Stimulated activated CD8-positive, alpha-beta memory T cell treated with anti-CD3 and anti-CD28 coated beads, Interleukin-4, amount 100 ng/mL, for 24 hours (primary cell): ENCODE data around the gene PRKAG2.

ENCODE experiments used
- DNase-seq: peaks from one replicate; pipeline ENCODE4 v3.0.0-alpha.2; 2020; ENCODE audit warnings: low read depth

Gene PRKAG2

DNA sequence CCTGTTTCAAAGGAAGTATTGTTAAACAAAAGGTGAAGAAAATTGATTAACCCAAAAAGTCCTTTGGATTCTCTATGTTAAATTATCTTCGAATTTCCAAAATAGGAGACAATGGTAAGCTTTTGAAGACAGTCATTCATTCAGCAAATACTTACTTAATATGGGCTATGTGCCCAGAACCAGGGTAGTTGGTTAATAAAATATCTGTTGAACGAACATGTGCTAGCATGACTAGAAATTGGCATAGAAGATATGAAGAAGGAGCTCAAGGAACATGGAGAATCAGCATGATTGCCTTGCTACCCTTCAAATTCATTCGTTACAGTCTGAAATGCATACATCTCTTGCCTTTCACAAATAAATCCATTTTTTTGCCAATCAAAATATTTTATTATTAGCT, 234.2 kb downstream of the PRKAG2 start:
- no peak for DNase-seq

DNA sequence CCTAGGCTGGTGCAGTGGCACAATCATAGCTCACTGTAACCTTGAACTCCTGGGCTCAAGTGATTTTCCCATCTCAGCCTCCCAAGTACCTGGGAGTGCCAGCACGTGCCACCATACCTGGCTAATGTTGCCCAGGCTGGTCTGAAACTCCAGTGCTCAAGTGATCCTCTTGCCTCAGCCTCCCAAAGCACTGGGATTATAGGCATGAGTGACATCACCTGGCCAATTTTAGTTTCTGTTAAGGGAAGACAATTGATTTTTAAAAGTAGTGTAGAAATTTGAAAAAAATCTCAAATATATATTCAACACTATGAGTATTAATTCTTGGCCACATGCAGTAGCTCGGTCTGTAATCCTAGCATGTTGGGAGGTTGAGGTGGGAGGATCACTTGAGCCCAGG, 235.3 kb downstream of the PRKAG2 start:
- no peak for DNase-seq

DNA sequence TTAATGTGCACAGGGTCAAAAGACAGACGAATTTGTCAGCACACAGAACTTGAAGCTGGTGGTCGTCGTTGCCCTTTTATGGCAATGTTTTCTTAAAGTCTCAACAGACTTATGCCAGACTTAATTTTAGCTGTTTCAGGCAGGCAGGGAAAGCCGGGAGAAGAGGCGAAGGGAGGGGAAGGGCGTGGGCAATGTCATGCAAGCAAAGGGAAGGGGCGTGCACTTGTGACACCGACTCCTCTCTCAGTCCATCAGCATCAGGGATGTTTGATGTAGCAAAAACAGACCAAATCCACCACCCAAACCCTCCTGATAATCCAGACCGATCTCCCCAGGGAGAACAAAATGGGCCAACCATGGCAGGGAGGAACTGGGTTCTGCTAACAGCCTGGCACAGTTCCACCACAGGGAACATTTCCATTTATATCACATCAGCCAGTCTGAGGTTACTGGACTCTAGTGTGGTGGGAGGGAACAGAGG, 239.1 kb downstream of the PRKAG2 start:
- no peak for DNase-seq

DNA sequence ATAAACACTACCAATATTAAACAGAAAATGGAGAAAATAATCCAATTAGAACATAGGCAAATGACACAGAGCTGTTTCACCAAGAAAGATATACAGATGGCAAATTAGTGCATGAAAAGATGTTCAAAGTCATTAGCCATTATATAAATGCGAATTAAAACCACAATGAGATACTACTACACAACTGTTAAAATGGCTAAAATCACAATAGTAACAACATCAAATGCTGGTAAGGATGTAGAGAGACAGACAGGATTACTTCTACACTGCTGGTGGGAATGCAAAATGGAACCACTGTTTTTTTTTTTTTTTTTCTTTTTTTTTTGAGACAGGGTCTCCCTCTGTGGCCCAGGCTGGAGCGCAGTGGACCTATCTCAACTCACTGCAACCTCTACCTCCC, 242.3 kb downstream of the PRKAG2 start:
- DNase-seq: no peak

DNA sequence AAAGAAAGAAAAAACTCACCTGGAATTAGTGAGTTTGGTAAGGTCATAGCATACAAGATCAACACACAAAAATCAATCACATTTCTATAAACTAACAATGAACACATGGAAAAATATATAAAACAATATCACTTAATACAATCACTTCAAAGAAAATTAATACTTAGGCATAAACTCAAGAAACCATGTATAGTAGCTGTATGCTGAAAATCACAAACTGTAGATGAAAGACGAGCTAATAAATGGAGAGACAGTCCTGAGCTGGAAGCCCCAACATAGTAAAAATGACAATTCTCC, 243.5 kb downstream of the PRKAG2 start:
- no peak for DNase-seq

DNA sequence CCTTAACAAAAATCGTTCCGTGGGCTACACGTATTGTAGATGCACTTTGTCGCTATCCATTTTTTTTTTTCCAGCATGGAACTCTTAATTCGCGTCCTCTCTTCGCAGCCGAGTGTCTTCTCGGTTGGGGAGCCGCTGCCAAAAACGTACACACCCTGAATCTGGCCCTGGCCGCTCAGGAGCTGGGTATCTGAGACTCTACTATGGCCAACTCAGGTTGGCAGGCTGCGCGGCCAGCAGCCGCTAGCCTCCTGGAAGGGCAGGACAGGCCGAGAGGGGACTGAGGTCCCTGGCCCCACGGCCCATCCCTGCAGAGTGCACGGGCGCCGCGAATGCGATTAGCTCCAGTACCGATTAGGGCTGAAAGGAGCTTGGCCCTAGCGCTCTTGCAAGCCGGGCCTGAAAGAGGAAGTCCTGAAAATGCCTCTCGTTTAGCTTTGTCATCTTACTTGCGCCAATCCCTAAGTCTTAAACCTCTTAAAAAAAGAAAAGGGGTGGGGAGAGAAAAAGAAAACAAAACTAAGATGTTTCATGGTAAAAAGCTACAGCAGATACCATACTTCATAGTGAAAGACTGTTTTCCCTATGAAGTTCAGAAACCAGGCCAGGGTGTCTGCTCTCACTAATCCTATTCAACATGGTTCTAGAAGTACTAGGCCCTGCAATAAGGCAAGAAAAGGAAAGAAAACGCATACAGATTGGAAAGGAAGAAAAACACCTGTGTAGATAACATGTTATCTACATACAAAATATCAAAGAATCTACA, 244.0 kb downstream of the PRKAG2 start:
- peak; percentile 26 for DNase-seq

DNA sequence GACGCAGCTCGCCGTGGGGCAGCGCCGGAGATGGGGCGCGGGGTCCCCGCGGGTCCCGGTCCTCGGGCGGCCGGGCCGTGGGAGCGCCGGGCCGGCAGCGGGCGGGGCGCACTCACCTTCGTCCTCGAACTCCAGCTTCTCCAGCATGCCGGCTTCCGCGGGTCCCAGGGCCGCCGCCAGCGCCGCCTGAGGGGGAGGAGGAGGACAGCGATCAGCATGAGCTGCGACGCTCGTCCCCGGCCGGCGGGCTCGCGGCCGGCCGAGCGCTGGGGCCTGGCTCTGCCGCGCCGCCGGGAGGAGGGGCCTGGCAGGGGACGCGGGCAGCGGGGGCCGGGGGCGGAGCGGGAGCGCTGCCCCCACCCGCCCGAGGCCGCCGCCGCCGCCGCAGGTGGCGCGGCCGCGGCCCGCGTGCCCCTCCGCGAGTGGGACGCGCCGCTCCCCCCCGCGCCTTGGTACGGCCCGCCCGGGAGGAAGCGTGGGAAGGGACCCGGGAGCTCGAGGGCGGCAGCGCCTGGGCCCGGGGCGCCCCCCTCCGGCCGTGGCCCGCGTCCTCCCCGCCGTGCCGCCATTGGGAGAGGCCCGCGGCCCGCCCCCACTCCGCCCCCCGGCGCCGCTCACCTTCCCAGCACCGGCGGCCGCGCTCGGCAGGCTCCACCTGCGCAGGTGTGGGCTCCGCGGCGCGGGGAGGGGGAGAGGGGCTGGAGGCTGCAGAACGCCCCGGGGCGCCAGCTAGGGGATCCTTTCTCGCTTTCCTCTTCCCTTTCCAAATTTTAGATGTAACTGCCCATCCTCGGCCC, 244.8 kb downstream of the PRKAG2 start:
- peak; percentile 87 for DNase-seq

DNA sequence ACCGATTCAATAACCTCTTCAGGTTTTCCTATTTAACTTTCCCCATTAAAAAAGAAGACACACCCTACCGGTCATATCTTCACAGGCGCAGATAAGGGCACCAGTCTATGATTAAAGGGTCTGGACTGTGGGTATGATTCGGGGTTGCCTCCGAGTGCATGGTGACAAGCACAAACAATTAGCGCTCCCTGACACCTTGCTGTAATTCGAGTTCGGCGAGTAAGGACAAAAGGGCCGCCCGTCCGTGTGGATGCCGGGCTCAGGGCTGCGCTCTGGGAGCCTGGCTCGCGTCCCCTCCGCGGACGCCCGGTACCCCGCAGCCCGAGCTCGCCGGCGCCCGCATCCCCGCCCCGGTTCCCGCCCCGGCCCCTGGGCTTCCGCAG, 245.4 kb downstream of the PRKAG2 start:
- no peak for DNase-seq

DNA sequence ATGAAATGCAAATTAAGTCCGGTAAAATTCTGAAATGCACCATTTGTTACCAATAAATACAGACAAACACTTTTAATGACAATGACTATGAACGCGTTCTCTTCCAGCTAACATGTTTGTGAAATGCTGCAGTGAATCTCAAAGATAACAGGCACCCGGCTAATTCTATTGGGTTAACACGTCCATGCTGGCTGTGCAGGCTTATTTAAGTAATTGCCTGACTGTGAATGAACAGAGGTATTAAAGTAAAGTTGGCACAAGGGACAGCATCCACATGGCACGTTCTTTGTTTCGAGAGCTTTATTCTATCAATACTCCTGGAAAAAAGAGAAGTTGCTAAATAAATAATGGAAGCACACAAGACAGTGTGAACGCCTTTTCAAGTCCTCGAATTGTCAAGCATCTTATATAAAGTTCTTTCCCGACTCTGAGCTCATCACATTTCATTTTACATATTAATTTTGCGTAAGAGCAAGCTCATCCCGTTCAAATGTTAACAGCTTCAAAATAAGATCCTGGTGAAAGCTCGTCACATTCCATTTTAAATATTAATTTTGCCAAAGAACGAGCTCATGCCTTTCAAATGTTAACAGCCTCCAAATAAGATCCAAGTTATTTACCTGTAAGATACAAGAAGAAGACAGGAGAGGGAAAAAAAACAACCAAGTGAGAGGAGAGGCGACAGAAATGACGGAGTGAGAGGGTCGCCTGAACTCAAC, 245.9 kb downstream of the PRKAG2 start:
- no peak for DNase-seq

DNA sequence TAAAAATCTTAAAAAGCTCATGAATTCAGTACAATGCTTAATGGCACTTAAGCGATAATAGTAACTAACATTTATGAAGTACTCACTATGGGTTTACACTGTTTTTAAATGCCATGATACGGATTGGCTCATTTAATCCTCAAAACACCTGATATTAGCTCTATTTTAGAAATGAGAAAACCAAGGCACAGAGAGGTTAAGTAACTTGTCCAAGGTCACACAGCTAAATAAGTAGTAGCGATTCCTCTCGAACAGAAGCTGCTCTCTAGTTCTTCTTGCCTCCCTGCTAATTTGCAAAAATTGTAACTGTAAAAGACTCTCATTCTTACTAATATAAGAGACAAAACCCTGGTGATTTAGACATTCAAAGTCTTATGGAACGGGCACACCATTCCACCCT, 246.6 kb downstream of the PRKAG2 start:
- DNase-seq: no peak

DNA sequence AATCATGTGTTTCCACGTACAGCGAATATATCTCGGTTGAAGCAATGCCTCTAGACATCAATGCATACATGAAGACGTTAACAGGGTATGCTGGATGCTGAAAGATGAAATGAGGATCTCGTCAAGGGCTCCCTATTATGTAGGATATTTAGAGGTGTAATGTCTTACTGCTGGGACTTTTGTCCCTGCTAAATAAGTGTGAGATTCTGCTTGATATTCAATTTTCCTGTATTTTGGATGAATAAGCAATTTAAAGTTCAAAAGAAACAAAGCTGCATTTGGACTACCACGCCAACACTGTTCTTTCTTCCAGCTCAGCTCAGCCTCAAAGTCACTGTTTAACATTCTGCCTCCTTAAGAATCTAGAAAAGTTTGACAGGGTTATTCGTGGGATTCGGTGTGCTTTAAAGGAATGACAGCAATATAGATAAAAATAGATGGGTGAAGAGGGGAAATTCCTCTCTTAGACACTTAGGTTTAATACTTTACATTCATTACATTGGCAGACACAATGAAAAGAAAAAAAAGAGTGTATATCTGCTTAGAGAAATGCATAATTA, 247.1 kb downstream of the PRKAG2 start:
- no peak for DNase-seq

DNA sequence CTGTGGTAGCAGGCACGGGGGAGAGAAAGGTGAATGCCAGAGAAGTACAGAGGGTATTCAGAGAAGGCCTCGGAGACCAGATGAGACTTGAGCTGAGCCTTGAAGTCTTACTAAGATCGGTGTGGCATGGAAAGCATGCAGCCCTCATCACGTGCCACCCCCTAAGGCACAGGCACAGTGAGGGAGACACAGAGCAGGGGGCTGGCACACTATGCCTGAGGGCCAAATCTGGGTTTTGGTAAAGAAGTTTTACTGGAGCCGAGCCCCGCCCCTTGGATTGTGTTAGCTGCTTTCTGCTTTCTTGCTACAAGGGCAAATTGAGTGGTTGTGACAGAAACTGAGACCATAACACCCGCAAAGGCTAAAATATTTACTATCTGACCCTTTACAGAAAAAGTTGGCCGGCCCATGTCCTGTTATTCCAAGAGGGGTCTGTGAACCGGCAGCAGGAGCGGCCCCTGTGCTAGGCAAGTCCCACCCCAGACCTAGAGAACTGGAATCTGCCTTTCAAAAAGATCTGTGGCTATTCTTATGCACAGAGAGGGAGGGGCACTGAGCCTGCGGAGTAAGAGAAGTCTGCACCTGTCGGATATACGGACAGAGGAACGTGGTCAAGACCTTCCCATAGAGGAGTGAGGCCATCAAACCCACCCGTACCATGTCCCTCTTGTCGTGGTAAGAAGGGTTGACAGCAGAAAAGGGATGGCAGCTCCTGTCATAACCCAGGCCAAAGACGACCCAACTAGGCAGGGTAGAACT, 247.9 kb downstream of the PRKAG2 start:
- DNase-seq: no peak

DNA sequence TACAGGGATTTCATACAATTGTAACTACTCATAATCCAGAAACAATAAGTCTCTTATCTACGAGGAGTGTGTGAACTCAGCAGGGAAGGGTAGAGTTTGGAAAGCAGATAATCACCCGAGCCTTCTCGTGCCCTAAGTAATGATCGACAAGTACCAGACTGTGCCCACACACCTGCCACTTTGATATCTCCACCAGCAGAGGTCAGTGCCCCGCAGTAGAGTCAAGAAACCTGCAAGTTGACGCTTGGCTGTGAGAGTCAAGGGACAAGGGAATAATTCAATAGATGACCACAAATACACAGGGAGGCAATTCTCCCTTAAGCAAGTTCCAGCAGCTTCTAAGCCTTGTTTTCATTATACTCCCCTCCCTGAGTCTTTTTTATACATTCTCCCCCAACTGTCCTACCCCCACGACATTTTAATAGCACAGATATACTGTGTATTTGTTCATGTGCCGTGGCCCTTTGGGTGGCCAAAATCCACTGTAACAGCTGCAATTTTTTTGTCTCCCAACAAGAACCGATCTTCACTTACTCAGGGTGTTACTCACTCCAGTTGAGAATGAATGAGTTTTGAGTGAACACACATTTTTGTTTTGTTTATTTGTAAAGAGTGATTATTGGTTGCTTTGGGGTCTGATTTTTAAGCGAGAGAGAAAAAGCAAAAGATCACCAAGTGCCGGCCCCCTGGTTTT, 250.3 kb downstream of the PRKAG2 start:
- no peak for DNase-seq

DNA sequence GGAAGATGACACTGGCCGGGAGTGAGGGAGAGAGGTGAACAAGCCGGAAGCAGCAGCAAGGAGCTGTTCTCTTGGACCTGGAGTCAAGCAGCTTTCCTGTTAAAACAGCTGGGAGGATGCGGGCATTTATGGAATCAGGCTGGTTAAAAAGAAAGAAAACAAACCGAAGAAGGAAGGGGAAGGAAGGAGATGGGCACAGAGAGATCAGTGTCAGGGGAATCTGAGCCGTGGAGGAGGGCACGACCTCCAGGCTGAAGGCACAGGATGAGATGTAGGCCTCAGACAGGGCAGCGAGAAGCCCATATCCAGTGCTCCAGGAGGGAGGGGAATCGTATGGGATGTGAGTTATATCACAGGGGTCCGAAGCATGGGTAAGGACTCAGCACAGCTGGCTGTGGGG, 251.3 kb downstream of the PRKAG2 start:
- no peak for DNase-seq

DNA sequence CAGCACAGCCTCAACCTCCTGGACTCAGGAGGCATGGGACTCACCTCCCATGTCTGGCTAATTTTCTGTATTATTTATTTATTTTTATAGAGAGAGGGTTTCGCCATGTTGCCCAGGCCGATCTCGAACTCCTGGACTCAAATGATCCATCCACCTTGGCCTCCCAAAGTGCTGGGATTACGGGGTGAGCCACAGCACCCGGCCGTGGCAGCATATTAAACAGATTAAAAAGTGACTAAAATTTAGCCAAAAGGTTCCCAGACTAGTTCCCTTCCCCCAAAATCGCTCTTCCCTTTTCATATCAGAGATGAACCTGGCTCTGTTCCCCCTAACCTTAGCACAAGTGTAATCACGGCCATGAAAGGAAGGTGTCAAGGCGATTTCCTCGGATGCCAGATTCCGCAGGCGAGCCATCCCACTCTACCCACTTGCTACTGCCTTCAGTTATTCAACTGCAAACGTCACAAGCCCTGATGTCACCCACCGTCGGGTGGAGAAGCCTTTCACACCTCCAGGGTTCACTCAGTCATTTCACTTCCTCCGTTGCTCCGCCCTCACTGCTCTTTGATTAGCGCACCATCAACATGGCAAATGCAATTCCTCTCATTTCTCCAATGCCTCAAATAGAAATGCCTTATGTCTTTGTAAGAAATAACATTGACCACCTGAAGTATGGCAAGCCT, 252.5 kb downstream of the PRKAG2 start:
- no peak for DNase-seq

DNA sequence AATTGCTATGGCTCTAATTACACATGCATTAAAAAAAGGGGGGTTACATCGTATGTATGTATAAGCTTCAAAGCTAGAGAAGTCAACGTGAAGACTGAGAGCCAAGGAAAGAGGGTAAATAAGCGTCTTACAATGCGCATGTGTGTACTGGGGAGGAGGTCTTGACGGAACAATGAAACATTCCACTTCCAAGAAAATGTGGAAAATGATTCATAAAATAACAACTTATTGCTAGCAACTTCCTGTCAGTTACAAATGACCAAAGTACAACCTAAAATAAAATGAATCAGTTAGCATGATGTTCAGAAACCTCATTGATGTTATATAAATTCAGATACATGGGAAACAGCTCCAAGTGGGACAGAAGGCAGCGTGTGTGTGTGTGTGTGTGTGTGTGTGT, 253.1 kb downstream of the PRKAG2 start:
- no peak for DNase-seq

DNA sequence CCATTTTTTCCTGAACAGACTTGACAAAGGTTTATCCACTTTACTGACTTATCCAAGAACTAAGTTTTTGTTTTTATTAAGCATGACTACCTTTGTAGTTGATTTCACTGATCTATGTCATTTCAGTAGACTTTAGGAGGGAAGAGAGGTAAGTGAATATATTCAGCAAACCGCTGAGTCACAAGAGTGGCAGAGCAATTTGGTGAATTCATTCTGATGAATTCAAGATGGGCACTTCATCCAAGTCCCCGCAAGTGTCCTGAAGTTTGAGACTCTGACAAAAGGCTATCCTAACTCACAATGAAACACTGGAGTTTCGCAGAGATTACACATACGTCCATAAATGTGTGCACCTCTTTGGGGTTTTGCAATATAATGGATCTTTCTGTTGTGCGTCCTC, 255.0 kb downstream of the PRKAG2 start:
- DNase-seq: no peak

DNA sequence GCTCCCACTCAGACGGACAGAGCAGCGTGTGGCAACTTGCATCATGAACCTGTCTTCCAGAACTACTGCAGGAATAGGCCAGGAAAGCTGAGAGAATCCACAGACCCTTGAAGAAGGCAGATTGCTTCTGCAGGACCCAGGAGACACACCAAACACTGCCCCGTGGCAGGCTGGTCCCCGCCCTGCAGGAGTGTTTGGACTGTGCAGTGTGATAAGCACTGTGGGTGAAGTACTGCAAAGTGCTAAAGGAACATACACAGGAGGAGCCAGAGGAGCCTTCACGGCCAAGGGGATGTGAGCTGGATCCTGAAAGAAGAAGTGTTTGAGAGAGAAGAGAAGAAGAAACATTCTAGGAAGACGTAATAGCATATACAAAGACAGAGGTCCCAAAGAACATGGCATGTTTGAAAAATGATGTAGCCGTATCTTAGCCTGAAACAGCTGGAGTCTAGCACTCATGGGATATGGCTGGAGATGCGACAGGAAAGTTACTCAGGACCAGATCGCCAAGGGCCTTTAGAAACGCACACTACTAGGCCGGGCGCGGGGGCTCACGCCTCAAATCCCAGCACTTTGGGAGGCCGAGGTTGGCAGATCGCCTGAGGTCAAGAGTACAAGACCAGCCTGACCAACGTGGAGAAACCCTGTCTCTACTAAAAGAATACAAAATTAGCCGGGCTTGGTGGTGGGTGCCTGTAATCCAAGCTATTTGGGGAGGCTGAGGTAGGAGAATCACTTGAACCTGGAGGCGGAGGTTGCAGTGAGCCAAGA, 260.3 kb downstream of the PRKAG2 start:
- DNase-seq: no peak

DNA sequence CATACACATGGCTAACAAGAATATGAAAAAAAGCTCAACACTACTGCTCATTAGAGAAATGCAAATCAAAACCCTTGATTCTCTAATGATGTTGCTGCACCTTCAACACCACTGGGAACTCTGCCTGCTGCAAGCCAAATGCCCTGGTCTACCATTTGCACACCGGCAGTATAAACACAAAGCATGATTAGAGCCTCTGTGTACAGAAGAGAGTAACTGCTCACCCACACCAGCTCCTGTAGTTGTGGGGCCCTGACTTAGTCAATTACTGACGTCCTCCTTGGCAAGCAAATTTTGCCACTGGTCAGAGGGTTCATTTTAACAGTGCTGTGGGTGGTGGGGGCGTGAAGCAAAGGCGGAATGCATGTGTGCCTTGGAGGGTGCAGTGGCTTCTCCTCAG, 261.1 kb downstream of the PRKAG2 start:
- no peak for DNase-seq

DNA sequence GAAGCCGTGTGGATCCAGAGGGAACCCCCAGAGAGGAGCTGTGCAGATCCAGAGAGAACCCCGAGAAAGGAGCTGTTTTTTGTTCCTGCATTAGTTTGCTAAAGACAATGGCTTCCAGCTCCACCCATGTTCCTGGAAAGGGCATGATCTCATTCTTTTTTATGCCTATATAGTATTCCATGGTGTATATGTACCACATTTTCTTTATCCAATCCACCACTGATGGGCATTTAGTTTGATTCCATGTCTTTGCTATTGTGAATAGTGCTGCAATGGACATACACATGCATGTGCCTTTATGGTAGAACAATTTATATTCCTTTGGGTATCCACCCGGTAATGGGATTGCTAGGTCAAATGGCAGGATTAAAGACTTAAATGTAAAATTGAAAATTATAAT, 261.9 kb downstream of the PRKAG2 start:
- DNase-seq: no peak
